NCI-H2081 treated with DMSO at 0.1 percent for 48 hours (cell line): ENCODE data around the gene PSMA7.

Source experiments
- DNase-seq: peaks from one replicate; lab custom pipeline; 2025; lab: John Stamatoyannopoulos, UW

The PSMA7 gene

GRCh38 chr20:62171245-62171644 lies 28.1 kb upstream of the PSMA7 start:
- DNase-seq: no peak

DNA sequence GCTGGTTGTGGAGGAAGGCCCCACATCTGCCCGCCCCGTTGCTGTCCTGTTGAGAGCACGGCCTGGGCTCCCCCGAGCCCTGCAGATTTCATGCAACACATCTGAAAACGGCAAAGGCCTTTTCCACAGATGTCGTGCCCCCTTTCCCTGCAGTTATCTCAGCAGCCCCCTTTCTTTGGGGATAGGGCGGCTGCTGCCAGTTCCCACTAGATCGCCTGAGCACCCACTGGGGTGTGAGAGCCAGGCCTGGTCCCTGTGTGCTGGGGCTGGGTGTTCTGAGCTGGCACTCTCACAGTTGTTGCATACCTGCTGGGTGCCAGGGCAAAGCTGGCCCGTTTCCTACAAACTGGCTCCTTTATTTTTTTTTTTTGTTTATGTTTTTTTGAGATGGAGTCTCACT lies 27.3 kb upstream of the PSMA7 start:
- DNase-seq: no peak

GRCh38 chr20:62168890-62169435 lies 25.8 kb upstream of the PSMA7 start:
- no peak for DNase-seq

- no peak for DNase-seq
These were observed 24.9 kb upstream of the PSMA7 start for GRCh38 chr20:62168061-62168460.

DNA sequence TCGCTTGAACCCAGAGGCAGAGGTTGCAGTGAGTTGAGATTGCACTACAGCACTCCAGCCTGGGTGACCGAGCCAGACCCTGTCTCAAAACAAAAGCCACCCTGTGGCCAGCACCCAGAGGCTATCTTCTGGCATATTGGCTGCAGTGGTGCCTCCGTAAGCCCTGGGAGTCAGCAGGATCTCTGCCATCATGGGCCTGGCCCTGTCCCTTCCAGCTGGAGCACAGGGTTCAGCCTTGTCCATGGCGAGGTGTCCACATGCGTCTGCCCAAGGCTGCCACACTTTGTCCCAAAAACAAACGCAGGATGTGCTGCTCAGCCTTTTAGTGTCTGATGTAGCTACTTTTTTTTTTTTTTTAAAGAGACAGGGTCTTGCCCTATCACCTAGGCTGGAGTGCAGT lies 24.3 kb upstream of the PSMA7 start:
- DNase-seq: no peak

DNA sequence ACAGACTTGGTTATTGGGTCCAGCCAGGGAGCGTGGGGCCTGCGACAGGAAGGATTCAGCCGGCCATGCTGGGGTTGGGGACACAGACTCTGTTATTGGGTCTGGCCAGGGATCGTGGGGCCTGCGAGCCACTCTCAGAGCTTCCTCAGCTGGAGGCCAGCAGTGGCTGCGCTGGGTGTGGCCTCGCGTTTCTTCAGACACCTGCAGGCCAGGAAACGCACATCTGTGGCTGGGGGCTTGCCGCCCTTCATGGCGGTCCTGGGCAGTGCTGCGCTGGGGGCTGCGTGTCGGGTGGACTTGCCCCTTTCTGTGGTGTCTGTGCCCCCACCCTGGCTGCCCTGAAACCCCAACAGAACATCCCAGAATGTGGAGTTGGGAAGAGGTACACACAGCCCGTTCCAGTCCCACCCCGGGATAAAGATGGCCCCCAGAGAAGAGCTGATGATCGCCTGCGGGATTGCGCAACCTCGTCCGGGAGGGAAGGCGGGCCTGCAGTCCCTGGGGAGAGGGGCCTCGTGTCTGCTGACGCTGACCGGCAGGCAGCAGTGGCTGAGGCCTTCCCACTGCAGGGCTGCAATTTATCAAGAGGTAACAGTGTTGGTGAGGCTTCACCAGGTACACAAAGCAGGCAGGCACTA lies 22.7 kb upstream of the PSMA7 start:
- no peak for DNase-seq

DNA sequence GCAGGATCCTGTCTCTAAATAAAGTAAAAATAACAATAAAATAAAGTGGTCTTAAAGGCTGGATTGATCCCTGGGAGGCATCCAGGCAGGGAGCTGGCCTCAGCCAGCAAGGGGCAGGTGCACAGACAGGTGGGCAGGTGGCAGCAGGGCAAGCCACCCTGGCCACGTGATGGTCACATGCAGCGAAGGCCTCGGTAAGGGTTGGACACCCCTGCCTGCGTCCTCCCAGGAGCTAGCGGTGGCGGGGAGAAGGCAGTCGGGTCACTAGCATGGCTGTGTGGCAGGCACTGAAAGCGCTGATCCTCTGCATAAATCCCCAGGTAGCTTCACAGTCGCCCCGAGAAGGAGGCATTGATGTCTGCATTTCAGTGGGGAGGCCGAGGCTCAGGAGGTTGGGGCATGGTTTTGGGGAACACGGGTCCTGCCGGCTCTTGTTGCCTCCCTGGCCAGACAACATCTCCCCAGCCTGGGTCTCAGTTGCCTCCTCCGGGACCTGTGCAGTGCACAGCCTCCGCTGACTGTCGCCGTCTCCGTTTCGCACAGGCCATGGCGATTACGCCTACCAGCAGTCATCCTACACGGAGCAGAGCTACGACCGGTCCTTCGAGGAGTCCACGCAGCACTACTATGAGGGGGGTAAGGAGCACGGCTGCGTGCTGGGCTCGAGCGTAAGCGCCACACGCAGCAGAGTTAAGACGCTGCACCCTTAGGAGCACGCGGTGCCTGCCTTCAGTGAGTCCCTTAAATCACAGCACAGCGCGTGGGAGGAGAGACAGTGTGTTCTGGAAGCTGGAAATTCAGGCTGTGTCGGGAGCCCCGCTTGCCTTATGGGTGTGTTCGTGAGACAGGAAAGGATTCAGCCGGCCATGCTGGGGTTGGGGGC lies 21.9 kb upstream of the PSMA7 start:
- no peak for DNase-seq

- DNase-seq: no peak
These were observed 21.0 kb upstream of the PSMA7 start for GRCh38 chr20:62163986-62164762.

GRCh38 chr20:62163485-62163865 lies 20.3 kb upstream of the PSMA7 start:
- no peak for DNase-seq

GRCh38 chr20:62162765-62163484 lies 19.7 kb upstream of the PSMA7 start:
- DNase-seq: no peak

- DNase-seq: no peak
These were observed 18.2 kb upstream of the PSMA7 start for GRCh38 chr20:62161347-62161746.

DNA sequence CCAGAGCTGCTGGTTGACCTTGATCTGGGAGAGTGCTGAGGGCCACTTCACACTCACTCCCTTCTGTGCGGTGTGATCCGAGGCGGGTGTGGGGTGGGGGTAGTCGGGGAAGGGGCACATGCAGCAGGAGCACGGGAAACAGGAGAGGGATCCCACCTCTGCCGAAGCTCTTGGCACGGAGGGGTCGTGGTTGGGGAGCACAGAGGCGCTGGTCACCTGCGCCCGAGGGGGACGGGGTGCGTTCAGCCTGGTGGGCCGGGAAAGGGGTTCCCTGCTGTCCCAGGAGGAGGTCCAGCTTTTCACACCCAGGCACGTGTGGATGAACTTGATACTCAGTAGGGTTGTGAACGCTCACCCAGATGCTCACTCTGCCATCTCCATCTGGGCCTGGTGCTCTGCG lies 17.7 kb upstream of the PSMA7 start:
- no peak for DNase-seq

DNA sequence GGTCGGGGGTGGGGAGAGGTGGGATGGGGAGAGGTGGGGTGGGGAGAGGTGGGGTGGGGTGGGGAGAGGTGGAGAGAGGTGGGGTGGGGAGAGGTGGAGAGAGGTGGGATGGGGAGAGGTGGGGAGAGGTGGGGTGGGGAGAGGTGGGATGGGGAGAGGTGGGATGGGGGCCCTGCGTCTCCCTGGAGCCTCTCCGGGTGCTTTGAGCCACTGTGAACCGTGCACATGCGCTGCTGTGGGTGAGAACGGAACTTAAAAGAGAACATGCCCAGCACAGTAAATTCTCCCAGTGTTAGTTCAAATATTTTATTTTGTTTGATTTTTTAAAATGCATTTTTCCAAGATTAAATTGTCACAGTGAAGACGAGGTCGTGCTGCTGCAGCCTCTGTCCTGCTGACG lies 17.1 kb upstream of the PSMA7 start:
- no peak for DNase-seq

GRCh38 chr20:62159839-62160238 lies 16.6 kb upstream of the PSMA7 start:
- no peak for DNase-seq

GRCh38 chr20:62159052-62159451 lies 15.9 kb upstream of the PSMA7 start:
- no peak for DNase-seq

- no peak for DNase-seq
These were observed 15.3 kb upstream of the PSMA7 start for GRCh38 chr20:62158541-62158940.

- DNase-seq: no peak
These were observed 14.8 kb upstream of the PSMA7 start for GRCh38 chr20:62158088-62158400.

- no peak for DNase-seq
These were observed 14.3 kb upstream of the PSMA7 start for GRCh38 chr20:62157387-62158087.

- no peak for DNase-seq
These were observed 13.6 kb upstream of the PSMA7 start for GRCh38 chr20:62156592-62157386.

GRCh38 chr20:62156254-62156556 lies 13.0 kb upstream of the PSMA7 start:
- no peak for DNase-seq
